ENCODE data around the gene KIR3DL3. TPM values are rescaled to one million over a fixed set of nuclear protein-coding genes. Genes with fewer than 3 reads are reported as not detected.
"Not testable (repeated sequence)": the region's sequence is repeated elsewhere in the genome, so short reads cannot be mapped to it uniquely, and the experiment has no call there.

Gene KIR3DL3
- total RNA-seq = not detected in 3 replicates
- long read RNA-seq = 0 reads

DNA sequence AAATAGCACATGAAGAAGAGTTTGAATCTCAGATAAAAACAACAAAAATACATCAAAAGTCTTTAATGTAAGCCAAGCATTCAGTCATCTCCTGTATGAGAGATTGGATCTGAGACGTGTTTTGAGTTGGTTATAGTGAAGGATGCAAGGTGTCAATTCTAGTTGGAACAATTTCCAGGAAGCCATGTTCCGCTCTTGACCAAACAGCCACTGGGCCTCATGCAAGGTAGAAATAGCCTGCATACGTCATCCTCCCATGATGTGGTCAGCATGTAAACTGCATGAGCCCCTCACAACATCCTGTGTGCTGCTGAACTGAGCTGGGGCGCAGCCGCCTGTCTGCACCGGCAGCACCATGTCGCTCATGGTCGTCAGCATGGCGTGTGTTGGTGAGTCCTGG is at the start of gene KIR3DL3:
Gene KIR3DL3, plus strand, starts transcription at position 301 of the 400 bp plus-strand sequence. Its CDS starts 55 bp downstream, at position 356.
- no peak for DNase-seq (ENCODE audit: low spot score)
- no peaks in the 10 kb centered on the region for H3K36me3 Mint-ChIP-seq (ENCODE audit: low read depth)
- no peaks in the 10 kb centered on the region for H3K4me1 Mint-ChIP-seq (ENCODE audit: low read depth)
- H3K27ac Mint-ChIP-seq (ENCODE audit: unreplicated experiment) = no peak within 1 kb of the TSS
- H3K27me3 Mint-ChIP-seq (ENCODE audit: low read depth) = no peaks in the 10 kb centered on the region
- TF ChIP-seq CTCF (IDR thresholded peaks at IDR 0.05) = no peak
- H3K4me3 Mint-ChIP-seq (ENCODE audit: unreplicated experiment) = no peak within 1 kb of the TSS
- peaks cover 74% of the 10 kb centered on the region for H3K9me3 Mint-ChIP-seq (ENCODE audit: low read depth)

DNA sequence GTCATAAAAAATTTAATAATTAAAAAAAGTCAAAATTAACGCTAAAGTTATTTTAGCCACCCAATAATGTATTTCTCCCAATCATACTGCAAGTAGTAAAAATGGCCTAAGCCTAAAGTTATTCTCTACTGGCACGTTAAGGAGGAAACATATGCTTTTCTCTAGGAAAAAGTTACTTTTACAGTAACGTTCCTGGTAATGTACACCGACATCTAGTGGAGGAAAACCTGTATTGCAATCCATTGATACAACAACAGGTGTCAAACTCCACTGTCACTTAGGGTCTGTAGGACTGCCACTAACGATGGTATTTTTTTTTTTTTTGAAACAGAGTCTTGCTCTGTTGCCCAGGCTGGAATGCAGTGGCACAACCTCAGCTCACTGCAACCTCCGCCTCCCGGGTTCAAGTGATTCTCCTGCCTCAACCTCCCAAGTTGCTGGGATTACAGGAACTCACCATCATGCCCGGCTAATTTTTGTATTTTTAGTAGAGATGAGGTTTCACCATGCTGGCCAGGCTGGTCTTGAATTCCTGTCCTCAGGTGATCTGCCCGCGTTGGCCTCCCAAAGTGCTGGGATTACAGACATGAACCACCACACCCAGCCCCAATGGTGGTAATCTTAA is 47.9 kb upstream of the KIR3DL3 start:
- H3K4me1 Mint-ChIP-seq (ENCODE audit: low read depth); DNase-seq (ENCODE audit: low spot score): not testable (repeated sequence)

DNA sequence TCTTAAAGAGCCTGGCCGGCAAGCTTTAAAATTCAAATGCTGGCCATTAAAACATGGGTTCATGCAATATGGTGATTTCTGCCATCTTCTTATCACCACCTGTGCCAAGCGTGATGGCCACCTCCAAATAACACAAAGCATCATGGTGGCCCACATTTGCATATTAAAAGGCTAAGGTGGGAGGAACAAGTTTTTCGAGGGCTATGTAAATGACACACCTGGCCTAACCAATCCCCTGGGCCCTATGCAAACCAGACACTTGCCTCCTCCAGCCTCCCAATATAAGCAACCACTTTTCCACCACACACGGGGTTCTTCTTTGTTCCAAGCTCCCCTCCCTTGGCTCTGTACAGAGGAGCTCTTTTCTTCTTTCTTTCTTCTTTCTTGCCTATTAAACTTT is 47.0 kb upstream of the KIR3DL3 start:
- H3K27me3 Mint-ChIP-seq (ENCODE audit: low read depth) = no peaks in the 10 kb centered on the region
- no peak overlapping the region for H3K27ac Mint-ChIP-seq (ENCODE audit: unreplicated experiment)
- no peak for DNase-seq (ENCODE audit: low spot score)
- H3K4me1 Mint-ChIP-seq (ENCODE audit: low read depth) = no peaks in the 10 kb centered on the region
- no peak for TF ChIP-seq CTCF (IDR thresholded peaks at IDR 0.05)
- H3K4me3 Mint-ChIP-seq (ENCODE audit: unreplicated experiment) = no peak overlapping the region
- no peaks in the 10 kb centered on the region for H3K36me3 Mint-ChIP-seq (ENCODE audit: low read depth)
- no peaks in the 10 kb centered on the region for H3K9me3 Mint-ChIP-seq (ENCODE audit: low read depth)

More for the DNA sequence above, 47.9 kb upstream of the KIR3DL3 start:
- TF ChIP-seq CTCF (IDR thresholded peaks at IDR 0.05) = peak; percentile 86
- not testable (repeated sequence) for H3K4me3 Mint-ChIP-seq (ENCODE audit: unreplicated experiment); H3K27me3 Mint-ChIP-seq (ENCODE audit: low read depth); H3K36me3 Mint-ChIP-seq (ENCODE audit: low read depth); H3K9me3 Mint-ChIP-seq (ENCODE audit: low read depth); H3K27ac Mint-ChIP-seq (ENCODE audit: unreplicated experiment)

DNA sequence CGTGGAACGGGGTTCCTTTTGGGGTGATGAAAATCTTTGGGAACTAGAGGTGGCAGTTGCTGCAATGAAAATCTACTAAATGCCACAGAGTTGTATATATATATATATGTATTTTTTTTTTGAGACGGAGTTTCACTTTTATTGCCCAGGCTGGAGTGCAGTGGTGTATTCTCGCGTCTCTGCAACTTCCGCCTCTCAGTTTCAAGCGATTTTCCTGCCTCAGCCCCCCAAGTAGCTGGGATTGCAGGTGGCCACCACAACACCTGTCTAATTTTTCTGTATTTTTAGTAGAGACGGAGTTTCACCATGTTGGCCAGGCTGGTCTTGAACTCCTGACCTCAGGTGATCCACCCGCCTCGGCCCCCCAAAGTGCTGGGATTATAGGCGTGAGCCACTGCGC is 42.6 kb upstream of the KIR3DL3 start:
- H3K4me1 Mint-ChIP-seq (ENCODE audit: low read depth); H3K9me3 Mint-ChIP-seq (ENCODE audit: low read depth); H3K4me3 Mint-ChIP-seq (ENCODE audit: unreplicated experiment); H3K27ac Mint-ChIP-seq (ENCODE audit: unreplicated experiment); DNase-seq (ENCODE audit: low spot score); H3K27me3 Mint-ChIP-seq (ENCODE audit: low read depth); H3K36me3 Mint-ChIP-seq (ENCODE audit: low read depth): not testable (repeated sequence)

GRCh38 chr19:54682306-54682856 is 41.9 kb upstream of the KIR3DL3 start:
- H3K9me3 Mint-ChIP-seq (ENCODE audit: low read depth) = peaks cover 5% of the 10 kb centered on the region
- H3K27ac Mint-ChIP-seq (ENCODE audit: unreplicated experiment) = no peak overlapping the region

More at GRCh38 chr19:54682306-54682856, 41.9 kb upstream of the KIR3DL3 start:
- Mint-ChIP-seq H3K36me3 (ENCODE audit: low read depth) (no peaks in the 10 kb centered on the region), H3K4me3 (ENCODE audit: unreplicated experiment) (no peak overlapping the region), H3K4me1 (ENCODE audit: low read depth) (no peaks in the 10 kb centered on the region), H3K27me3 (ENCODE audit: low read depth) (no peaks in the 10 kb centered on the region)
- no peak for TF ChIP-seq CTCF (IDR thresholded peaks at IDR 0.05)
- no peak for DNase-seq (ENCODE audit: low spot score)
